MCF 10A (cell line): ENCODE data around the gene KRT86. TPM values are rescaled to one million over a fixed set of nuclear protein-coding genes. Genes with fewer than 3 reads are reported as not detected.

Source experiments
- total RNA-seq: library from RNA; stranded (reverse); gene quantifications from 2 replicates; pipeline ENCODE4 v1.2.3, GENCODE V29; 2022

Gene KRT86
- total RNA-seq, 1 experiment from 2014 or later = 37.8 TPM

Other genes with a start within 250 kb of the KRT86 start
- 0.69 and 2.9 TPM in 2 replicates for gene NR4A1, start 223.2 kb upstream of the KRT86 start, total RNA-seq
- 64.2 and 66.9 TPM in 2 replicates for gene ATG101, start 204.7 kb upstream of the KRT86 start, total RNA-seq
- gene SMIM41, start 194.9 kb upstream of the KRT86 start, total RNA-seq = not detected in 2 replicates
- 27.4 and 52.3 TPM in 2 replicates for gene KRT80, start 82.6 kb upstream of the KRT86 start, total RNA-seq
- gene KRT7, start 41.4 kb upstream of the KRT86 start, total RNA-seq = 2,379 and 3,360 TPM in 2 replicates
- gene KRT81, start 16.9 kb downstream of the KRT86 start, total RNA-seq = 2,023 and 2,244 TPM in 2 replicates
- 12.2 and 14.5 TPM in 2 replicates for gene KRT83, start 46.8 kb downstream of the KRT86 start, total RNA-seq
- gene KRT85, start 92.8 kb downstream of the KRT86 start, total RNA-seq = 0.23 TPM in 1 of 2 replicates, not detected in the other
- gene KRT84, start 111.0 kb downstream of the KRT86 start, total RNA-seq = not detected in 2 replicates
- gene KRT82, start 131.7 kb downstream of the KRT86 start, total RNA-seq = not detected in 2 replicates
- gene KRT75, start 159.7 kb downstream of the KRT86 start, total RNA-seq = not detected in 2 replicates
- 2.3 and 3.3 TPM in 2 replicates for gene KRT6B, start 177.5 kb downstream of the KRT86 start, total RNA-seq
- 0.19 and 0.44 TPM in 2 replicates for gene KRT6C, start 199.2 kb downstream of the KRT86 start, total RNA-seq
- gene KRT6A, start 218.6 kb downstream of the KRT86 start, total RNA-seq = 1,403 and 1,688 TPM in 2 replicates
- gene KRT5, start 245.7 kb downstream of the KRT86 start, total RNA-seq = 1,273 and 3,552 TPM in 2 replicates